HG02938 (cell line): ENCODE measurements around the gene OR1M1.
"Not testable (repeated sequence)": the region's sequence is repeated elsewhere in the genome, so short reads cannot be mapped to it uniquely, and the experiment has no call there.

ENCODE experiments used
- ATAC-seq: cut with Tn5 transposase; IDR thresholded peaks from one replicate; pipeline ENCODE4 v1.9.1; 2021; ENCODE audit warnings: mild to moderate bottlenecking, moderate library complexity; ENCODE audit not compliant: unreplicated experiment

The OR1M1 gene

GRCh38 chr19:9086761-9087160, at the start of gene OR1M1:
TSS of gene OR1M1 (plus strand) at chr19:9087061. CDS start at chr19:9093245, 6,184 bp downstream.
- ATAC-seq = no peak

GRCh38 chr19:9037400-9038062, 49.3 kb upstream of the OR1M1 start:
- ATAC-seq = no peak

- ATAC-seq = no peak
Observed at GRCh38 chr19:9039728-9040127, 47.1 kb upstream of the OR1M1 start.

- no peak for ATAC-seq
Observed at GRCh38 chr19:9040131-9040530, 46.7 kb upstream of the OR1M1 start.

- ATAC-seq = no peak
Observed at GRCh38 chr19:9041023-9041422, 45.8 kb upstream of the OR1M1 start.

GRCh38 chr19:9043524-9043923, 43.3 kb upstream of the OR1M1 start:
- ATAC-seq = no peak

GRCh38 chr19:9044449-9044848, 42.4 kb upstream of the OR1M1 start:
- no peak for ATAC-seq

- no peak for ATAC-seq
Observed at GRCh38 chr19:9046694-9047093, 40.2 kb upstream of the OR1M1 start.

GRCh38 chr19:9052894-9053293, 34.0 kb upstream of the OR1M1 start:
- no peak for ATAC-seq

GRCh38 chr19:9053674-9054073, 33.2 kb upstream of the OR1M1 start:
- ATAC-seq = not testable (repeated sequence)

- ATAC-seq = no peak
Observed at GRCh38 chr19:9054207-9054606, 32.7 kb upstream of the OR1M1 start.

- no peak for ATAC-seq
Observed at GRCh38 chr19:9054765-9055164, 32.1 kb upstream of the OR1M1 start.

GRCh38 chr19:9056131-9056530, 30.7 kb upstream of the OR1M1 start:
- not testable (repeated sequence) for ATAC-seq

- ATAC-seq = no peak
Observed at GRCh38 chr19:9057505-9058258, 29.2 kb upstream of the OR1M1 start.

GRCh38 chr19:9058905-9059667, 27.8 kb upstream of the OR1M1 start:
- no peak for ATAC-seq

- no peak for ATAC-seq
Observed at GRCh38 chr19:9060564-9061340, 26.1 kb upstream of the OR1M1 start.

- no peak for ATAC-seq
Observed at GRCh38 chr19:9061879-9062278, 25.0 kb upstream of the OR1M1 start.

GRCh38 chr19:9065457-9066014, 21.3 kb upstream of the OR1M1 start:
- no peak for ATAC-seq

GRCh38 chr19:9070066-9070465, 16.8 kb upstream of the OR1M1 start:
- no peak for ATAC-seq

- ATAC-seq = not testable (repeated sequence)
Observed at GRCh38 chr19:9071720-9072119, 15.1 kb upstream of the OR1M1 start.

- ATAC-seq = no peak
Observed at GRCh38 chr19:9073806-9074205, 13.1 kb upstream of the OR1M1 start.
